ENCODE results near the gene PEX16.

The PEX16 gene

GRCh38 chr11:45930951-45931570 is 13.4 kb upstream of the PEX16 start:
- DNase-seq (ENCODE audit: low read depth), result no peak

DNA sequence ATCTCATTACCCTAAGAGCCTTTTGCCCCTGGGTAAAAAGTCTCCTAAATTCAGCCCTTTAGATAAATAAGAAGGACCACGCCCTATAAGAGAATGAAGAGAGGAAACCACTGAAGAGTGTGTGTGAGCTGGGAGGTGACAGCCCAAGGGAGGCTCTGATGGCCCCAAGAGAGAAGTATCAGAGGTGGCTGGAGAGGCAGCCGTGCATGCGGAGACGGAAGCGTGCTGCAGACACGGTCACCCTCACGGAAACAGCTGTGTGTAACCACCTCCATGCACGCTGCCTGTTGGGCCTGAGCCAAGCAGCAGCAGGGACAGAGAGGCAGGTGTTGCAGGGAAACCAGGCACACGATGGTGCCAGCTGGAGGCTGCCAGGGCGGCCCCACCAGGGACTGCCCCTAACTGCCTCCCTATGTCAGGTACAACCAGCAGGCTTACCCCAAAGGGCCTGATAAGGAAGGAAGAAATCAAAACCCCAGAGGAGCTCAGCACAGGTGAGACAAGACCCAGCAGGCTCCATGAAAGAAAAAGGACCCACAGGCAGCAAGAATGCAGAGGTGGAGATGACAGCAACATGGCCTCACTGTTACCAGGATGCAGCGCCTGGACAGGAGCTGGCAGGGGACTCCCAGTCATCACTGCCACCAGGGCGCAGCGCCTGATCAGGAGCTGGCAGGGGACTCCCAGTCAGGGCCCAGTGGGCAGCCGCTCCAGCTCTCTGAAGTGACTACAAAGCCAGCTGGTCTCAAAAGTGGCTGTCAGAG is 12.5 kb upstream of the PEX16 start:
- no peak for DNase-seq (ENCODE audit: low read depth)

DNA sequence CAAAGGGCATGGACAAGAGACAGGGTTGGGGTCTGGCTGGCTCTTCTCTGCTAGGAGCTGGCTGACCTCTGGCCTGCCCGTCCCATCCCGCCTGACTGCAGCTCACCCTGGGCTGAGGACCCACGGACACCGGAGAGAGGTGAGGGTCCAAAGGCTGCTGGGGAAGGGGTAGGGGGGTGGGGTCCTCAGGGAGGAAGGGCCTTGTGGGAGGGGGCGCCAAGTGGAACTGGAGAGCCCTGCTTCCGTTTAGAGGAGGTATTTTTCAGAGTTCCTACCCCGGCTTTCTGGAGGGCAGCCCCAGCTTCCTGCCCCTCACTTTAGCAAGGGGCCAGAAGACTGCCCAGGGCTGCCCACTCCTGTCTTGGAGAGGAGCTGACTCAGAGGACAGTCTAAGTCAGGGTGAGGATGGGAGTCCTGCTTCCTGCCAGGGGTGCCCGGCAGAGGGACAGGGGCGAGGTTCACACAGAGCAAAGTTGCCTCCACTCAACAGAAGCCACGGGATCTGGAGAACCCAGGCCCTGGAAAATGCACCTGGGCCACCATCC is 11.9 kb upstream of the PEX16 start:
- peak; percentile 46 for DNase-seq (ENCODE audit: low read depth)

GRCh38 chr11:45928535-45929215 is 11.0 kb upstream of the PEX16 start:
- DNase-seq (ENCODE audit: low read depth), result no peak

- no peak for DNase-seq (ENCODE audit: low read depth)
Observed at GRCh38 chr11:45927684-45928413, 10.2 kb upstream of the PEX16 start.

- no peak for DNase-seq (ENCODE audit: low read depth)
Observed at GRCh38 chr11:45927332-45927683, 9.6 kb upstream of the PEX16 start.

DNA sequence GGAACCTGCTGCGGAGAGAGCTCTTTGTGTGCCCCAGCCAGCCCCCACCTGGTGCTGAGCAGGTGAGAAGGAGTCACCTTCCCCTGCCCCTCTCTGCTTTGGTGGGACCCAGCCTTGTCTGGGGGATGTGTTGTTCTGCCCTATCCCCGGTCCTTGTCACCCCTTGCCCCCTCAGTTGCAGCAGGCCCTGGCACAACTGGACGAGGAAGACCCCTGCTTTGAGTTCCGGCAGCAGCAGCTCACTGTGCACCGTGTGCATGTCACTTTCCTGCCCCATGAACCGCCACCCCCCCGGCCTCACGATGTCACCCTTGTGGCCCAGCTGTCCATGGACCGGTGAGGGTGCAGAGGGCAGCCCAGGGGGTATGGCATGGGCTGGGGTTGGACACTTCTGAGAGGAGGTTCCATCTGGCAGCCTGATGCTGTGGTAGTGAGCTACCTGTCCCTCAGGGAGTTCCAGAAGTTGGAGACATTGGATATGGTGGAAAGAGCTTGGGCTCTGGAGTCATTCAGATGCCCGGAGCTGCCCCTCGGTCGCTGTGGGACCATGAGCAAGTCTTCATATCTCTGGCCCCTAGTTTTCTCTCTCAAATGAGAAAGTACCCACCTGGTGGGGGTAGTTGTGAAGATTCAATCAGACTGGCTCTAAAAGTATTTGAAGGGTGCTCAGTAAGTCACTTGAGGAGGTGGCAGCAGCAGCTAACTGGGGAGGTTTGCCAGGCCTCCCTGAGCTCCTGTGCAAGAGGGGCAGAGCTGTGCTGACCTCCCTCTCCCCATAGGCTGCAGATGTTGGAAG is 9.1 kb upstream of the PEX16 start:
- no peak for DNase-seq (ENCODE audit: low read depth)

DNA sequence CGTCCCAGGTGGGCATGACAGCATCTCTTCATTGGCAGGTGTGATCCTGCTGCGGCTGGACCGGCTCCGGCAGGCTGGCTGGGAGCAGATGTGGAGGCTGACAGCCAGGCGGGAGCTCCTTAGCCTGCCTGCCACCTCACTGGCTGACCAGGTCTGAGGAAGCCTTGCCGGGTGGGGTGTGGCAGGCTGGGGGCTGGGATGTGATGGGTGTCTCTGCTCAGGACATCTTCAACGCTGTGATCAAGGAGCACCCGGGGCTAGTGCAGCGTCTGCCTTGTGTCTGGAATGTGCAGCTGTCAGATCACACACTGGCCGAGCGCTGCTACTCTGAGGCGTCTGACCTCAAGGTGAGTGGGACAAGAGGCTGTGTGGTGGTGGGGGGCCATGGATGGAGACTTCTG is 8.3 kb upstream of the PEX16 start:
- no peak for DNase-seq (ENCODE audit: low read depth)

DNA sequence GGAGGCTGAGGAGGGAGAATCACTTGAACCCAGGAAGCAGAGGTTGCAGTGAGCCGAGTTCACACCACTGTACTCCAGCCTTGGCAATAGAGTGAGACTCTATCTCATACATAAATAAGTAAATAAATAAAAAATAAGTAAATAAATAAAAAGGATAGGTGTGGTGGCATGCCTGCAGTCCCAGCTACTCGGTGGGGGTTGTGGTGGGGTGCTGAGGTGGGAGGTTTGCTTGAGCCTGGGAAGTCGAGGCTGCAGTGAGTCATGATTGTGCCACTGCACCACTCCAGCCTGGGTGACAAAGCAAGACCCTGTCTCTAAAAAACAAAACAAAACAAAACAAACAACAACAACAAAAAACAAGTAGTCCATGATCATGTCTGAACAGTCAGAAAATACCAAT is 7.9 kb upstream of the PEX16 start:
- no peak for DNase-seq (ENCODE audit: low read depth)

GRCh38 chr11:45924927-45925326 is 7.2 kb upstream of the PEX16 start:
- no peak for DNase-seq (ENCODE audit: low read depth)

DNA sequence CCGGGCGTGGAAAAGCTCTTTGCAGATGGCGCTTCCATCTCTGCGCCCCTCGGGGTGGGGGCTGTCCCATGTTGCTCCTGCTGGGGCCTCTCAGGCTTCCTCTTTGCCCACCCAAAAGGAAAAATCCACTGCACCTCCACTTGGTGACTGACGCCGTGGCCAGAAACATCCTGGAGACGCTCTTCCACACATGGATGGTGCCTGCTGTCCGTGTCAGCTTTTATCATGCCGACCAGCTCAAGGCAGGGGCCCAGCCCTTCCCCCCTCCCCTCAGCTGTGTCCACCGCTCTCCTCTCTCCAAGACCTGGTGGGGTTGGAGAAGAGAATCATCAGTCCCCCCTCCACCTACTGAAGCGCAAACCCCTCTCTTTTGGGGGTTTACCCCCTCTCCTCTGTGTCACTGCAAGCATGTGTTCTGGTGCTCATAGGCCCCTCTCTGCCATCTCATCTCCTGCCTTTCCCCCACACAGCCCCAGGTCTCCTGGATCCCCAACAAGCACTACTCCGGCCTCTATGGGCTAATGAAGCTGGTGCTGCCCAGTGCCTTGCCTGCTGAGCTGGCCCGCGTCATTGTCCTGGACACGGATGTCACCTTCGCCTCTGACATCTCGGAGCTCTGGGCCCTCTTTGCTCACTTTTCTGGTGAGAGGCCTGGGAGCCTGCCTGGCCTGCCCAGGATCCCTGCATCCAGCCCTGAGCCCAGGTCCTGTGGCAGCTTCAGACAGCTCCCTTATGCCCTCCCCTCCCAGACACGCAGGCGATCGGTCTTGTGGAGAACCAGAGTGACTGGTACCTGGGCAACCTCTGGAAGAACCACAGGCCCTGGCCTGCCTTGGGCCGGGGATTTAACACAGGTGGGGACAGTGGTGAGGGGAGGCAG is 6.6 kb upstream of the PEX16 start:
- no peak for DNase-seq (ENCODE audit: low read depth)

DNA sequence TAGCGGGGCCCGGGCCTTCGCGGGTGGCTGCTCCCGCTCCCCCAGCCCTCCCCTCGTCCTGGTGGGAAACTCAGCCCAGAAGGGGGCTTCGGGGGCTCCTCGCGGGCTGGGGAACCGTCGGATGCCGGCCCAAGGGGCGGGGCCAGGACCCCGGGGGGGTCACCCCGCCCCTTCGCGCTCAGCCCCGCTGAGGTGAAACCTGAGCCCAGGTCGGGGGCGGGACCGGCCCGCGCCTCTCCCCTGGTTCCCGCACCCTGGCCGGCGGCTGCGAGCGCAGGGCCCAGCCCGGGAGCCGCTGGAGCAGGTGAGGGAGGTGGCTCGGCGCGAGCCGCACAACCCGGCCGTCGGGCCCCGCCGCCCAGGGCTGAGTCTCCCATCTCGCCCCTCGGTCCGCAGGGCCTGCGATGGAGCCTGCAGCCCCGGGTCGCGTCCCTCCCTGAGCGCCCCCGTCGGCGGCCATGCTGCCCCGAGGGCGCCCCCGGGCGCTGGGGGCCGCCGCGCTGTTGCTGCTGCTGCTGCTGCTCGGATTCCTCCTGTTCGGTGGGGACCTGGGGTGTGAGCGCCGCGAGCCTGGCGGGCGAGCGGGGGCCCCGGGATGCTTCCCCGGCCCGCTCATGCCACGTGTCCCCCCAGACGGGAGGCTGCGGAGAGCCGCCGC is 4.9 kb upstream of the PEX16 start, which contains the start of gene LARGE2:
TSS of gene LARGE2 (plus strand) at position 232 of the 658 bp plus-strand sequence. CDS start at position 459, 227 bp downstream.
- no peak for DNase-seq (ENCODE audit: low read depth)

DNA sequence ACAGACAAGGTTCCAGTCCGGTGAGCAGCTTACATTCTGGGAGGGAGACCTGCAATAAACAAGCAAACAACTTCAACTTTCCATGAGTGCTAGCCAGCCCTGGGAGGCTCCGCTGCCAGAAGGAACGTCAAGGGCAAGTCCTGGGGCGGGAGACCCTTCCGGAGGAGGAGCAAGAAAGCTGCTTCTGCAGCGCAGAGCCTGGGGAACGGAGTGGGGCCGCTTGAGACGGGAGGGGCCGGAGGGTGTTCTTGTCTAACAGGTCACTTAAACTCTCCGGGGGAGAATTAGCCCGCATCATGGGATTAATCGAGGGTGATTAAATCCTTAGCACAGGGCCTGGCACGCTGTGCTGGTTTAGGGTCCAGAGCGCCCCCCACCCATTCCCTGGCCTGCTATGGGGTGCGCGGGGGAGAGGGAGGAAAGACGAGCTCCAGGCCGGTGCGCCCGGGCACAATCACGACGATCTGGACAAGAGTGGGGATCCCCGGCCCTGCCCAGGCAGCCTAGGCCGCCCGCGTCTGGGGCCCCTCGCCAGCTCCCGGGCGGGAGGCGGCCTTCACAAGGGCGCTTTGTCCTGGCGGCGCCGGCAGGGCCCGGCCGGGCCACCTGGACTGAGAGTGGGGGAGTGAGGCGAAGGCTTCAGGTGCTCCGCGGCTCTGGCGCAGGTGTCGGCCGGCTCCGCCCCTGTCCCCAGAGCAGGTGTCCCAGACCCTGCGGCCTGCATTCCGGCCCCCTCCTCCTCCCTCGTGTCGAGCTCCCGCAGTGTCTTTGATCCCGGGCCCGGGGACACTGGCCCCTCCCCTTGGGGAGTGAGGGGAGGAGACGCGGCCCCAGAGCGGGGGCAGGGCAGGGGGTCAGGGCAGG is 4.1 kb upstream of the PEX16 start:
- no peak for DNase-seq (ENCODE audit: low read depth)

DNA sequence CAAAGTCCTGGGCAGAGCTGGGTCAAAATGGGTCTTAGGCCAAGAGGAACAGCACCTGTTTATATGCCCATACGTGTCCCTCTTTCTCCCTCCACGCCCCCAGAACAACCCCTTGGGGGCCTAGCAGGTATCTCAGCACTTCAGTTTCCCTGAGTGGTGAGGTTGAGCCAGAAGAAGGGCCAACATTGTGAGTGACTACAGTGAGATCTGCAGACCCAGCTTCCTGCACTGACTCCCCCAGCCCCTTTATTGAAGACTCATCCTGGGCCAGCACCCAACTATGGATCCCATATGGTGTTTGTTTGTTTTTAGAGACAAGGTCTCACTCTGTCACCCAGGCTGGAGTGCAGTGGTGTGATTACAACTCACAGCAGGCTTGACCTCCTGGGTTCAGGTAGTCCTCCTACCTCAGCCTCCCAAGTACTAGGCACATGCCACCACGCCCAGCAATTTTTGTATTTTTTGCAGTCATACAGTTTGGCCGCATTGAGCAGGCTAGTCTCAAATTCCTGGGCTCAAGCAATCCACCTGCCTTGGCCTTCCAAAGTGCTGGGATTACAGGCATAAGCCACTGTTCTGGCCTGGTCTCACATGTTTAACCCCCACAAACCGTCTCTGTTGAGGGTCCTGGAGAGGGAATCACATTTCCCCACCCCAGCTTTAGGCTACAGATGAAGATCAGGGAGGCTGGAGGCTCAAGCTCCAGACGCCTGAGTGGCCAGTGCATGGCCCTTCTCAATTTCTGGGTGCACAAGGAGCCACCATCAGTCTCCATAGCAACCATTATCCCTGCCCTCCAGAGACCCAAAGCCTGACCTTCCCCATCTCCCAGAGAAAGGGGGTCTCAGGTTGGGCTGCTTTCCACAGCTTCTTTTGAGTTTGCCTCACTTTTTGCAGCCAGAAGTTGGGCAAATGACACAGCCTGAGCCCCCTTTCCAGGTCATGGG is 3.1 kb upstream of the PEX16 start:
- DNase-seq (ENCODE audit: low read depth), result no peak

DNA sequence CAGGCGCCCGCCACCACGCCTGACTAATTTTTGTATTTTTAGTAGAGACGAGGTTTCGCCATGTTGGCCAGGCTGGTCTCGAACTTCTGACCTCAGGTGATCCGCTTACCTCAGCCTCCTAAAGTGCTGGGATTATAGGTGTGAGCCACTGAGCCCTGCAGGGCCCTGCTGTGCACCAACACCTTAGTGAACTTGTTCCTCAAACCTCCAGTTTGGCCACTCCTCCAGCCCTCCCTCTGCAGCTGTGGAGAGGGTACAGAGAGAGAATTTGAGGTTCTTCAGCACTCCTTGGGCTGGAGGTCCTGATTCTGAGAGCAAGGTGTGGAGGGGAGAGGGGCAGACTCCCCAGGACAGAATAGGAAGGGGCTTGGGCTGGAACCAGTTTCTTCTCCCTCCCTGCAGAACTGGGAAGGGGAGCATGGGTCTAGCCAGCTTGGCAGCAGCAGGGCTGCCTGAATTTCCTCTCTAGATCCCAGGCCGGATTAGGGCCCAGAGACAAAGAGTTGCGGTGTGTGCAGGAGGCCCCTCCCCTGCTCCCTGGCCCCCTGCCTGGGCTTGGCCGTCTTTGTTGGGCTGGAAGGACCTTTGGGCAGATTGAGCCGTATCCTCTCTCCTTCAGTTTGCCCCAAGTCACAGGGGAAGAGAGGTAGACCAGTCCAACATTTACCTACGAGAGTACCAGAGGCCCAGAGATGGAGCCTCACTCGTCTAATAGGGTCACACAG is 2.3 kb upstream of the PEX16 start:
- DNase-seq (ENCODE audit: low read depth), result no peak

DNA sequence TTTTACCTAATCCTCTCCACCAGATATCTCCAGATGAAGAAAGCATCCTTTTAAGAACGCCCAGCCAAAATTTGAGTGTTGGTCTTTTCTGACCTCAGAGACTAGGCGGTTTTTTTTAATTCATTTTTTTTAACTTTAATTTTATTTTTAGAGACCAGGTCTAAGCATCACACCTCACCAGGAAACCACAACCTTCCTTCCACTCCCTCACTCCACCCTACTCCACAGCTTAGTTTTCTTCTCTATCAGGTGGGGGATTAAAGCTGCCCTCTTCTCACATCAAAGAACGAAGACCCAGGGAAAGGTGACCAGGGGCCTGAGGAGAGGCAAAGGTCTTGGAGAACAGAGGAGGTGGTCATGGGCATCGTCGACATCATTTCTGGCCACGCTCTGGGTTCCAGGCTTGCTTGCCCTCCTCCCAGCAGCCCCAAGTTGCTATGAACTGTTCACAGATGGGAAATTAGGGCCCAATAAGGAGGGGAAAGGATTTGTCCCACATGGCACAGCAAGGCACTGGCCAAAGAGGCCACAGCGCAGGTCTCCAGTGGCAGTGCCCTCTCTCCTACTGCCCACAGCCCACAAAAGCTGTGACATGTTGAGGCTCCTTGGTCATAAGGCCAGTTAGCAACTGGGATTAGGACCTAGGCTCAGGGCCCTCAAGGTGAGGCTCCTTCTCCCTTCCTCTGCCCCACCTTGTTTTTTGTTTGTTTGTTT is 1.4 kb upstream of the PEX16 start:
- DNase-seq (ENCODE audit: low read depth), result no peak
